ENCODE measurements around the gene DHRSX. TPM values are rescaled to one million over a fixed set of nuclear protein-coding genes. Genes with fewer than 3 reads are reported as not detected.
"Not testable (repeated sequence)": the region's sequence is repeated elsewhere in the genome, so short reads cannot be mapped to it uniquely, and the experiment has no call there.

Gene DHRSX
- total RNA-seq, 4 donors from 2014 or later: 19.6 to 22.4 (median 21.0) TPM

DNA sequence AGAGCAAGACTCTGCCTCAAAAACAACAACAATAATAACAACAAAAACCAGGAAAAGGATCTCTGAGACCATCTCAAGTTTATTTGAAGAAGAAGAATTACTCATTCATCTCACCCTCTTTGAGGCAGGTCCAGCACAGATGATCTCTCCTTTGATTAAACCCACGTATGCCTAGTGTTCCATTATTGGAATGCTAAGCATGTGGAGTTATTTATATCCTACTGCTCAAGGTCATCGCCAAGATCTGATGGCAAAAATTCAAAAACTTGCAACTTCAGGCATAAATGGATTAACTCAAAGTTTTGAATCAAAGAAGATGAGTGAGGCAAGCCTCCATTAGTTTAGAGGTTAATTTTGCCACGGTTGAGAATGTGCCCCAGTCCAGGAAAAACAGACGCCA, 184.2 kb downstream of the DHRSX start:
- Histone ChIP-seq H3K27me3 (no peaks in the 10 kb centered on the region), H3K9me3 (no peaks in the 10 kb centered on the region), H3K27ac (replicated peaks in 1 of 4) (no peak overlapping the region), H3K4me3 (no peak overlapping the region), H3K4me1 (peaks cover 8 to 16% (median 15%) of the 10 kb centered on the region in 4 donors), H3K36me3 (no peaks in the 10 kb centered on the region)
- TF ChIP-seq POLR2A (IDR thresholded peaks at IDR 0.05; ENCODE audit: low read depth) (no peak), CTCF (IDR thresholded peaks at IDR 0.05) (no peak), EP300 (IDR thresholded peaks at IDR 0.05) (no peak), POLR2AphosphoS5 (IDR thresholded peaks at IDR 0.05) (no peak)
- no peak for DNase-seq (ENCODE audit: extremely low spot score)
- 47% methylated on average over 4 of the region's 4 CpGs for WGBS
- intact Hi-C loops (cut with DNase I): no loop called here

GRCh38 chrX:2315434-2315833, 185.3 kb downstream of the DHRSX start:
- Histone ChIP-seq H3K27ac (replicated peaks in 1 of 4) (no peak overlapping the region), H3K4me3 (no peak overlapping the region), H3K9me3 (no peaks in the 10 kb centered on the region), H3K4me1 (peaks cover 4 to 8% (median 7%) of the 10 kb centered on the region in 4 donors), H3K36me3 (no peaks in the 10 kb centered on the region), H3K27me3 (no peaks in the 10 kb centered on the region)
- no peak for DNase-seq (ENCODE audit: extremely low spot score)
- WGBS: 63% methylated on average over 1 of the region's 5 CpGs
- intact Hi-C loops (cut with DNase I): no loop called here
- TF ChIP-seq POLR2A (IDR thresholded peaks at IDR 0.05; ENCODE audit: low read depth) (no peak), EP300 (IDR thresholded peaks at IDR 0.05) (no peak), POLR2AphosphoS5 (IDR thresholded peaks at IDR 0.05) (no peak), CTCF (IDR thresholded peaks at IDR 0.05) (no peak)

GRCh38 chrX:2314831-2315365, 185.9 kb downstream of the DHRSX start:
- intact Hi-C loops (cut with DNase I): no loop called here
- Histone ChIP-seq H3K4me1 (peaks cover 4 to 8% (median 7%) of the 10 kb centered on the region in 4 donors), H3K36me3 (no peaks in the 10 kb centered on the region), H3K4me3 (no peak overlapping the region), H3K27ac (replicated peaks in 1 of 4) (no peak overlapping the region), H3K9me3 (no peaks in the 10 kb centered on the region), H3K27me3 (no peaks in the 10 kb centered on the region)
- DNase-seq (ENCODE audit: extremely low spot score): no peak
- 78% methylated on average over 14 of the region's 14 CpGs for WGBS
- no peak for TF ChIP-seq CTCF (IDR thresholded peaks at IDR 0.05)
- TF ChIP-seq POLR2AphosphoS5 (IDR thresholded peaks at IDR 0.05): no peak
- TF ChIP-seq POLR2A (IDR thresholded peaks at IDR 0.05; ENCODE audit: low read depth): no peak
- no peak for TF ChIP-seq EP300 (IDR thresholded peaks at IDR 0.05)

DNA sequence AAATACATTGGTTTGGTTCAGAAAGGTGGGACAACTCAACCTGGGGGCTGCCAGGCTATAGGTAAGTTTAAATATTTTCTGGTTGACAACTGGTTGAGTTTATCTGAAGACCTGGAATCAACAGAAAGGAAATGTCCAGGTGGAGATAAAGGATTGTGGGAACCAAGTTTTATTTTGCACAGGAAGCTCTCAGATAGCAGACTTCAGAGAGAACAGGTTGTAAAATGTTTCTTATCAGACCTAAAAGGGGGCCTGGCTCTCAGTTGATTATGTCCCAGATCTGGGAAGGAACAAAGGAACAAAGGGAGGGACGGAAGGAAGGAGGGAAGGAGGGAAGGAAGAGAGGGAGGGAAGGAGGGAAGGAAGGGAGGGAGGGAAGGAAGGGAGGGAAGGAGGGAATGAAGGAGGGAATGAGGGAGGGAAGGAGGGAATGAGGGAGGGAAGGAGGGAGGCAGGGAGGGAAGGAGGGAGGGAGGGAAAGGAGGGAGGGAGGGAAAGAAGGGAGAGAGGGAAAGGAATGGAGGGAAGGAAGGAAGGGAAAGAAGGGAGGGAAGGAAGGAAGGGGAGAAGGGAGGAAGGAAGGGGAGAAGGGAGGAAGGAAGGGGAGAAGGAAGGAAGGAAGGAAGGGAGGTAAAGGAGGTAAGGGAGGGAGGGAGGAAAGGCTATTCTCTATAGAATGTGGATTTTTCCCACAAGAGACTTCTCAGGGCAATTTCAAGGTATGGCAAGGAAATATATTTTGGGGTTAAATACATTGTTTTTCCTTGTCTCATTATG, 186.7 kb downstream of the DHRSX start:
- no peak for DNase-seq (ENCODE audit: extremely low spot score)
- TF ChIP-seq POLR2A (IDR thresholded peaks at IDR 0.05; ENCODE audit: low read depth): no peak
- TF ChIP-seq POLR2AphosphoS5 (IDR thresholded peaks at IDR 0.05): no peak
- TF ChIP-seq EP300 (IDR thresholded peaks at IDR 0.05): no peak
- TF ChIP-seq CTCF (IDR thresholded peaks at IDR 0.05): no peak
- WGBS: 75% methylated on average over 1 of the region's 1 CpG

DNA sequence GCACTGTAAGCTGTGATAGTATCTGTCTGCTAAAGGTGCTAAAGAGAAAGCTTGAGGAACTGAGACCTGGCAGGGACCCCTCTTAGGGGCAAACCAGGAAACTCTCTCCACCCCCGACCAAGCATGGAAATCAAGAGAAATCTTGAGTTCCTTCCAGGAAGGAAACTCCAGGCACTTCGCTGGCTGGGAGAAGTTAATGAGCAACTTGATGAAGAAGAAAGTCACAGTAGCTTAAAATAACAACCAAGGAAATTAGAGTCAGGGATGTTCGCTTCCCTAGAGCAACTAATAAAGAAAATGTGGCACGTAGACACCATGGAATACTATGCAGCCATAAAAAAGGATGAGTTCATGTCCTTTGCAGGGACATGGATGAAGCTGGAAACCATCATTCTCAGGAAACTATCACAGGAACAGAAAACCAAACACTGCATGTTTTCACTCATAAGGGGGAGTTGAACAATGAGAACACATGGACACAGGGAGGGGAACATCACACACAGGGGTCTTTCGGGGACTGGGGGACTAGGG, 188.7 kb downstream of the DHRSX start:
- 89% methylated on average over 5 of the region's 5 CpGs for WGBS
- H3K36me3 ChIP-seq; H3K27ac ChIP-seq (replicated peaks in 1 of 4); DNase-seq (ENCODE audit: extremely low spot score); intact Hi-C loops (cut with DNase I); H3K27me3 ChIP-seq; H3K9me3 ChIP-seq; H3K4me1 ChIP-seq; H3K4me3 ChIP-seq: not testable (repeated sequence)

More for the DNA sequence above, 186.7 kb downstream of the DHRSX start:
- Histone ChIP-seq H3K9me3 (no peaks in the 10 kb centered on the region), H3K27ac (replicated peaks in 1 of 4) (no peak overlapping the region), H3K4me3 (no peak overlapping the region), H3K27me3 (no peaks in the 10 kb centered on the region), H3K36me3 (no peaks in the 10 kb centered on the region), H3K4me1 (peaks cover 4 to 8% (median 7%) of the 10 kb centered on the region in 4 donors)
- intact Hi-C loops (cut with DNase I): no loop called here

Measured in esophagus muscularis mucosa (tissue), 4 donors.